Endothelial cell (in vitro differentiated cells): ENCODE data around the gene CARHSP1. TPM values are rescaled to one million over a fixed set of nuclear protein-coding genes. Genes with fewer than 3 reads are reported as not detected.
"Not testable (repeated sequence)": the region's sequence is repeated elsewhere in the genome, so short reads cannot be mapped to it uniquely, and the experiment has no call there.

ENCODE experiments used
- DNase-seq: peaks from one replicate; pipeline ENCODE4 v3.0.0; 2021; ENCODE audit warnings: low spot score
- H3K27ac Mint-ChIP-seq: one replicate; pipeline ENCODE4 v1.8.0; 2021; ENCODE audit warnings: mixed read lengths, inconsistent platforms; ENCODE audit not compliant: unreplicated experiment
- H3K27me3 Mint-ChIP-seq: one replicate; pipeline ENCODE4 v1.8.0; 2021; ENCODE audit warnings: mild to moderate bottlenecking, moderate library complexity, mixed read lengths, inconsistent platforms; ENCODE audit not compliant: unreplicated experiment
- H3K36me3 Mint-ChIP-seq: one replicate; pipeline ENCODE4 v1.8.0; 2021; ENCODE audit warnings: mild to moderate bottlenecking, low read depth, mixed read lengths, inconsistent platforms; ENCODE audit not compliant: unreplicated experiment
- H3K4me1 Mint-ChIP-seq: one replicate; pipeline ENCODE4 v1.8.0; 2021; ENCODE audit warnings: mild to moderate bottlenecking, mixed read lengths, inconsistent platforms; ENCODE audit not compliant: unreplicated experiment
- H3K4me3 Mint-ChIP-seq: one replicate; pipeline ENCODE4 v1.8.0; 2021; ENCODE audit warnings: mild to moderate bottlenecking, mixed read lengths, inconsistent platforms; ENCODE audit not compliant: unreplicated experiment
- H3K9me3 Mint-ChIP-seq: one replicate; pipeline ENCODE4 v1.8.0; 2021; ENCODE audit warnings: mixed read lengths, inconsistent platforms; ENCODE audit not compliant: unreplicated experiment
- total RNA-seq: library from RNA; stranded (reverse); fragmentation: NEBNext Ultra II Directional; extraction: Animal tissue kit (Norgen Biotek cat#: 25700); gene quantifications from one replicate; pipeline ENCODE4 v1.2.1, GENCODE V29; 2021; ENCODE audit not compliant: unreplicated experiment
- TF ChIP-seq, protein P1 (sequence below): fragments of 200-600 bp; sonication (generic); IDR thresholded peaks from one replicate; pipeline ENCODE4 v1.5.0; 2021; ENCODE audit warnings: antibody characterized with exemption; ENCODE audit not compliant: unreplicated experiment

Gene CARHSP1
- total RNA-seq, 1 donor from 2014 or later, result 127 TPM

DNA sequence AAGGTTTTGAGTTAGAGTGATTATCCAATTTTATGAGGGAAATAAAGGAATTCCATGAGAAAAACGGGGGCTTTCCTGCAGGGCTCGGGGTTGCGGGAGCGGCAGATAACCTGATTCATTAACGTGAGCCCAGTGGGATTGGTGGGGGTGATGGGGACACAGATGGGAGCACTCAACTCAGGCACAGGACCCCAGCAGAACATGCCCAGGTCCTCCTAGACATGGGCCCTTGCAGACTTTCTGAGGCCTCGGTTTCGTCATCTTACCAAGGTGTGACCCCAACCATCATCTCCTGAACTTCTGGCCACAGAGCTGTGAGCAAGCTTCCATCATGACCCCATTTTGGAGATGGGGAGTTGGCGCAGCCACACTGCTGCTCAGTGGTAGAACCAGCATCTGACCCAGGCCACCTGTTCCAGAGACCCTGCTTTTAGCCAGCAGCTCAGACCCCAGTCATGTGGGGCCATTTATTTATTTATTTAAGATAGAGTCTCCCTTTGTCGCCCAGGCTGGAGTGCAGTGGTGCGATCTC, 22.3 kb downstream of the CARHSP1 start:
- Mint-ChIP-seq H3K36me3 (peaks cover 16% of the 10 kb centered on the region), H3K27ac (no peak overlapping the region), H3K4me3 (no peak overlapping the region), H3K27me3 (peaks cover 16% of the 10 kb centered on the region), H3K4me1 (peaks cover 14% of the 10 kb centered on the region), H3K9me3 (no peaks in the 10 kb centered on the region)
- TF ChIP-seq, protein P1, sequence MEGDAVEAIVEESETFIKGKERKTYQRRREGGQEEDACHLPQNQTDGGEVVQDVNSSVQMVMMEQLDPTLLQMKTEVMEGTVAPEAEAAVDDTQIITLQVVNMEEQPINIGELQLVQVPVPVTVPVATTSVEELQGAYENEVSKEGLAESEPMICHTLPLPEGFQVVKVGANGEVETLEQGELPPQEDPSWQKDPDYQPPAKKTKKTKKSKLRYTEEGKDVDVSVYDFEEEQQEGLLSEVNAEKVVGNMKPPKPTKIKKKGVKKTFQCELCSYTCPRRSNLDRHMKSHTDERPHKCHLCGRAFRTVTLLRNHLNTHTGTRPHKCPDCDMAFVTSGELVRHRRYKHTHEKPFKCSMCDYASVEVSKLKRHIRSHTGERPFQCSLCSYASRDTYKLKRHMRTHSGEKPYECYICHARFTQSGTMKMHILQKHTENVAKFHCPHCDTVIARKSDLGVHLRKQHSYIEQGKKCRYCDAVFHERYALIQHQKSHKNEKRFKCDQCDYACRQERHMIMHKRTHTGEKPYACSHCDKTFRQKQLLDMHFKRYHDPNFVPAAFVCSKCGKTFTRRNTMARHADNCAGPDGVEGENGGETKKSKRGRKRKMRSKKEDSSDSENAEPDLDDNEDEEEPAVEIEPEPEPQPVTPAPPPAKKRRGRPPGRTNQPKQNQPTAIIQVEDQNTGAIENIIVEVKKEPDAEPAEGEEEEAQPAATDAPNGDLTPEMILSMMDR, result no peak
- no peak for DNase-seq

DNA sequence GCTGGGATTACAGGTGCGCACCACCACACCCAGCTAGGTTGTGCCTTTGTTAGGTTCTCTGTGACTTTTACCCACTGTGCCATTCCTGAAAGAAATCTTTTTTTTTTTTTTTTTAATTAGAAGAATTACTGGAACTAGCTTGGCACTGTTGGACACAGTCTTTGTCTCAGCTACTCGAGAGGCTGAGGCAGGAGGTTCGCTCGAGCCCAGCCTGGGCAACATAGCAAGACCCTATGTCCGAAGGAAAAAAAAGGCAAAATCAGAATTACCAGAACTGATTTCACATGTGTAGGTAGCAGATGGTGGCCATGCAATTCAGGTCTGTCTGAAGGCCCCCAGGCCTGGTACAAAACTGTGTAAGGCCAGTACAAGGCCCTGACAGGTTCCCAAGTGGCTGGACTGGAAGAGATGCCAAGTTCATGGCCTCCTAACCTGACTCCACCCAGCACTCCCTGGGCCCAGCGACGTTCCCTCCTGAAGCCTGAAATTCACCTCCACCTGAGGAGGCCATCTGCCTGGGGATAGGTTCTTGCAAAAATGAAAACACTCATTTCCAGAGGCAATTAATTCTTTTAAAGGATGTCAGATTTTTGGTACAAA, 23.0 kb downstream of the CARHSP1 start:
- Mint-ChIP-seq H3K4me3 (no peak overlapping the region), H3K27me3 (peaks cover 15% of the 10 kb centered on the region), H3K9me3 (no peaks in the 10 kb centered on the region), H3K27ac (no peak overlapping the region), H3K36me3 (peaks cover 12% of the 10 kb centered on the region), H3K4me1 (peaks cover 10% of the 10 kb centered on the region)
- TF ChIP-seq, protein P1, result no peak
- DNase-seq, result no peak

- H3K27me3 Mint-ChIP-seq, H3K27ac Mint-ChIP-seq, H3K4me1 Mint-ChIP-seq, H3K4me3 Mint-ChIP-seq, H3K36me3 Mint-ChIP-seq, DNase-seq, H3K9me3 Mint-ChIP-seq: not testable (repeated sequence)
These were observed 25.5 kb downstream of the CARHSP1 start for GRCh38 chr16:8843296-8843695.

DNA sequence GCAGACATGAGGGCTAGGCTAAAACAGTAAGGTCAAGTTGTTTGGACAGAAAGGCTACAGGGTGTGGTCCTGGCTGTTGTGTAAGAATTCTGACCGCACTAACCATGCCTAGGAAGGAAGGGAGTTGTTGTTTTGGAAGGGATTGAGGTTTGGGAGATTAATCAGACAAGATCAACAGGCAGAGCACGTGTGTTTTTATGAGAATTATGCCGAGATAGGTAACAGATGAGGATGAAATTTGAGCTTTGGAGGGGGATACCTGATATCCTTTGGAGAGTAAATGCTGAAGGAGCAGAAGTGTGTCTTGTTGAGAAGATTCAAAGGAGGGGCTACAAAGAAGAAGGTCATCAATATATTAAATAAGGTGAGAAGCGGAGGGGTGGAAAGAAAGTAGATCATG, 26.8 kb downstream of the CARHSP1 start:
- not testable (repeated sequence) for H3K4me1 Mint-ChIP-seq, H3K27ac Mint-ChIP-seq, H3K4me3 Mint-ChIP-seq, H3K36me3 Mint-ChIP-seq, DNase-seq, H3K27me3 Mint-ChIP-seq, H3K9me3 Mint-ChIP-seq

DNA sequence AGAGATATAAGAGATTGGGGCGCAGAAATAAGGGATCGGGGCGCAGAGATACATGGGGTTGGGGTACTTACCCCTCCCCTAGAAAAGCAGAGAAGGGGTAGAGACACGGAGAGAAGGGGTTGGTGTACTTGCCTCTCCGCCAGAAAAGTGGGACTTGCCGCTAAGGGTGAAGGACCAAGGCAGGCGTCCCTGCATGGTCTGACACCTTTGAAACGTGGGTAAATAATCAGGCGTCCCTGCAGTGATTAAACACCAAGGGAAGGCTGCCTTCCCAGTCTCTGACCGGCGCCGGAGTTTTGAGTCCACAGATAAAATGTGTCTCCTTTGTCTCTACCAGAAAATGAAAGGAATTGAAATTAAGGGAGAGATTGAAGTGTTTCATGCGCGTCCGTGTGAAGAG, 31.2 kb downstream of the CARHSP1 start:
- DNase-seq, H3K27me3 Mint-ChIP-seq, H3K27ac Mint-ChIP-seq, H3K9me3 Mint-ChIP-seq, H3K36me3 Mint-ChIP-seq, H3K4me1 Mint-ChIP-seq, H3K4me3 Mint-ChIP-seq: not testable (repeated sequence)

- H3K36me3 Mint-ChIP-seq, H3K27ac Mint-ChIP-seq, H3K27me3 Mint-ChIP-seq, H3K4me3 Mint-ChIP-seq, DNase-seq, H3K4me1 Mint-ChIP-seq, H3K9me3 Mint-ChIP-seq: not testable (repeated sequence)
These were observed 32.0 kb downstream of the CARHSP1 start for GRCh38 chr16:8836797-8837196.

DNA sequence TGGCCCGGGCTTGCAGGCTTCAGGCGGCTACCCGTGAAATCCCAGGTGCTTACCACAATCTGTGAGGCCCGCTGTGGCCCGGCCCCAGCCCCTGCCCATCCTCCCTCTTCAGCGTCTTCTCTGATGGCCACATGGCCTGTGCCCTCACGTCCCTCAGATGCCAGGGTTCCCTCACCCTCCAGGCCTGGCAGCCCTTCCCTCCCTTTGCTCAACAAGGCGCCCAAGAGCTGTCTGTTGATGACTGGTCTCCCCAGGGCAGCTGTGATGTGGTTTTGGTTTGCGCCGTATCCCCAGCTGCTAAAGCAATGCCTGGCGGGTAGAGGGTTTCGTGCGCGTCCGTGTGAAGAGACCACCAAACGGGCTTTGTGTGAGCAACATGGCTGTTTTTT, 36.1 kb downstream of the CARHSP1 start:
- Mint-ChIP-seq H3K9me3 (no peaks in the 10 kb centered on the region), H3K4me1 (peaks cover 7% of the 10 kb centered on the region), H3K27me3 (peaks cover 6% of the 10 kb centered on the region), H3K27ac (no peak overlapping the region), H3K36me3 (peaks cover 11% of the 10 kb centered on the region), H3K4me3 (peak overlapping the region; percentile 44)
- no peak for DNase-seq
- TF ChIP-seq, protein P1, result no peak
